Measurements from ENCODE around the gene PIGBOS1. TPM values are rescaled to one million over a fixed set of nuclear protein-coding genes. Genes with fewer than 3 reads are reported as not detected.
A peak's percentile ranks its signal among the peaks of the same experiment; 100 is the strongest.

PIGBOS1 gene, protein sequence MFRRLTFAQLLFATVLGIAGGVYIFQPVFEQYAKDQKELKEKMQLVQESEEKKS
- total RNA-seq, result 12.4 TPM
- long read RNA-seq, transcript PIGBOS1-203 (2 exons, 801 nt), result major isoform, 7 of 10 reads
- long read RNA-seq, partial matches to known transcripts, result 0 of 10 reads
- long read RNA-seq, other reads (novel, unspliced or antisense), result 1 of 10 reads

DNA sequence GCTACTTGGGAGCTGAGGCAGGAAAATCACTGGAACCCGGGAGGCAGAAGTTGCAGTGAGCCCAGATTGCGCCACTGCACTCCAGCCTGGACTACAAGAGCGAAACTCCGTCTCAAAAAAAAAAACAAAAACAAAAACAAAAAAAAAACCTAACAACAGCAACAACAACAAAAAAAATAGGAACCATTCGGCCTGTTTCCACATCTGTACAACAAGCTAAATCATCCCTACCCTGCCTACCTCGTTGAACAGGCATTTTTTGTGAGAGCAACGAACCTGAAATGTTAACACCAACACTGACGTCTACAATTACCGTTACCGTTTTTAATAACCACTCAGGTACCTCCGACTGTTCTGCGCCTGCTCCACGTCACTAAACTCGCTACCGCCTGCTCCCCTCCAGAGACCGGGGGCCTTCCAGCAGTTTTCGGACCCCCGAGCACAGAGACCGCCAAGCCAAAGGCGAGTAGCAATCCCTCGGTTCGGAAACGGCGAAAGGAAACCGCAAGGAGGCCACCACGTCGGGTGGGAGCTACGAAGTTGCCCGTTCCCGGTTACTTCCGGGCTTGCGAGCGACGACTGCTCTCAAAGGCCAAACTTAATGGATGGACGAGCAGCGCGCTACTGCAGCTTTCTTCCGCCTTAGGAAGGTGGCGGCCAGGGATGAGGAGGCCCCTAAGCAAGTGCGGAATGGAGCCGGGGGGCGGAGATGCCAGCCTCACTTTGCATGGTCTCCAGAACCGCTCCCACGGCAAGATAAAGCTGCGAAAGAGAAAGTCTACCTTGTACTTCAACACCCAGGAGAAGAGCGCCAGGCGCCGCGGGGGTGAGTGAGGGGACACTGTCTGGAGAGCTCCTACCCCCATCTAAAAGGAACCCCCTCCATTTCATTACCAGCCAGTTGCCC is at the start of gene PIGBOS1, which contains the start of gene PIGB:
TSS of gene PIGBOS1 (minus strand) at position 536 of the 907 bp plus-strand sequence. CDS start 1,331 bp downstream, outside the sequence.
TSS of gene PIGB (plus strand) at position 635 of the 907 bp plus-strand sequence. CDS start at position 664, 29 bp downstream.
- no peaks in the 10 kb centered on the region for H3K36me3 ChIP-seq
- H3K9me3 ChIP-seq, result no peaks in the 10 kb centered on the region
- DNase-seq, result peak; percentile 91
- H3K4me1 ChIP-seq, result peaks cover 30% of the 10 kb centered on the region
- peak within 1 kb of the TSS; percentile 76 for H3K4me3 ChIP-seq
- peak; percentile 10 for TF ChIP-seq CTCF (IDR thresholded peaks at IDR 0.05)
- H3K27me3 ChIP-seq, result no peaks in the 10 kb centered on the region
- intact Hi-C loops (cut with DNase I), result no loop called here
- peak; percentile 99 for ATAC-seq
- H3K27ac ChIP-seq, result peak within 1 kb of the TSS; percentile 95

DNA sequence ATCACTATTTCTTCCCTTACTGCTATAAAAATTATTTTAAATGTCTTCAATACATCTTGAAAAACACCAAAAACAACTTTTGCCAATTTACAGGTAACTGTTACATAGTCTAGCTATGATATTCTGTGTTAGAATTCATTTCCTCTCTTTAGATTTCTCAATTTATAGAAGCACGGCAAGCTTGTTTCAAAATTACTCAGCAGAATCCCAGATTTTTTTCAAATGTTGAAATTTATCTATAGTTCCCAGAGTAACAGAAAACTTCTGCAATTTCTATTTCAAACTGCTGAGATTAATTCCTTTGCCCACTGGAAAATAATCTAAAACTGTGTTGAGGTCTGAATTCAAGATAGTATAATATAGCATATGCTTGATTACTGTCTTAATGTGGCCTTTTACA is 48.1 kb upstream of the PIGBOS1 start:
- H3K4me3 ChIP-seq, result no peak overlapping the region
- H3K4me1 ChIP-seq, result no peaks in the 10 kb centered on the region
- no peaks in the 10 kb centered on the region for H3K9me3 ChIP-seq
- TF ChIP-seq CTCF (IDR thresholded peaks at IDR 0.05), result no peak
- ATAC-seq, result no peak
- intact Hi-C loops (cut with DNase I), result no loop called here
- no peak for DNase-seq
- peaks cover 76% of the 10 kb centered on the region for H3K36me3 ChIP-seq
- H3K27ac ChIP-seq, result no peak overlapping the region
- no peaks in the 10 kb centered on the region for H3K27me3 ChIP-seq

- ATAC-seq, result no peak
- no peak for TF ChIP-seq CTCF (IDR thresholded peaks at IDR 0.05)
Measured at GRCh38 chr15:55362641-55363040, 43.7 kb upstream of the PIGBOS1 start.

GRCh38 chr15:55361048-55361447 is 42.1 kb upstream of the PIGBOS1 start:
- no peak overlapping the region for H3K27ac ChIP-seq
- DNase-seq, result peak; percentile 72
- no peaks in the 10 kb centered on the region for H3K4me1 ChIP-seq
- ATAC-seq, result peak; percentile 71
- no peaks in the 10 kb centered on the region for H3K27me3 ChIP-seq
- intact Hi-C loops (cut with DNase I), result no loop called here
- no peak overlapping the region for H3K4me3 ChIP-seq
- TF ChIP-seq CTCF (IDR thresholded peaks at IDR 0.05), result no peak
- no peaks in the 10 kb centered on the region for H3K9me3 ChIP-seq
- peaks cover 50% of the 10 kb centered on the region for H3K36me3 ChIP-seq

More at GRCh38 chr15:55362641-55363040, 43.7 kb upstream of the PIGBOS1 start:
- H3K36me3 ChIP-seq, result peaks cover 48% of the 10 kb centered on the region
- no peaks in the 10 kb centered on the region for H3K27me3 ChIP-seq
- no peak overlapping the region for H3K27ac ChIP-seq
- DNase-seq, result no peak
- intact Hi-C loops (cut with DNase I), result no loop called here
- H3K4me1 ChIP-seq, result no peaks in the 10 kb centered on the region
- no peaks in the 10 kb centered on the region for H3K9me3 ChIP-seq
- H3K4me3 ChIP-seq, result no peak overlapping the region

DNA sequence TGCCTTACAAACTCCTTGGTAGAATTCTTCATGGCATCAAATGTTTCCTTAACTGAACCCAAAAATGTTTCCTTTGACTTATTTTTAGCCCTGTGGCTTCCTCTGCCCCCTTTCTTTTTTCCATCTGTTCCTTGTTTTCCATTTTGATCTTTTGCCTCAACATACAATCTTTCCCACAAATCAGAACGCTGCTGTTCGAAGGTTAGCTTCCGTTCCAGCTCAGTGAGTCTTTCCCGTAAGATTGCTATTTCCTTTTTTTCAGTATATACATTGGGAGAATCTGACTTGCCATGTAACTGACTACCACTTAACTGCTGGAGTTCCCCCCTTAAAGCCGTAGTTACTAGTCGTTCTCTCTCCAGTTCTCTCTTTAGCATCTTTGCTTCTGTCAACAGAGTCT is 41.3 kb upstream of the PIGBOS1 start:
- H3K4me1 ChIP-seq, result no peaks in the 10 kb centered on the region
- H3K27ac ChIP-seq, result no peak overlapping the region
- intact Hi-C loops (cut with DNase I), result no loop called here
- TF ChIP-seq CTCF (IDR thresholded peaks at IDR 0.05), result no peak
- no peak for ATAC-seq
- H3K27me3 ChIP-seq, result no peaks in the 10 kb centered on the region
- H3K9me3 ChIP-seq, result no peaks in the 10 kb centered on the region
- H3K4me3 ChIP-seq, result no peak overlapping the region
- H3K36me3 ChIP-seq, result peaks cover 53% of the 10 kb centered on the region
- DNase-seq, result no peak

Data from upper lobe of right lung (tissue), 1 donor.